DOHH2 (cell line): ENCODE data around the gene PSMD3.
A peak's percentile ranks its signal among the peaks of the same experiment; 100 is the strongest.

Experiments used
- H3F3A ChIP-seq: fragments of 200-600 bp; sonication (generic), shearing (Covaris generic); 2 replicates; pipeline ENCODE4 v1.6.0; 2016; ENCODE audit warnings: antibody characterized with exemption, mild to moderate bottlenecking; ENCODE audit not compliant: control insufficient read depth, insufficient read depth
- H3K27ac ChIP-seq: fragments of 200-600 bp; sonication (generic); 2 replicates; pipeline ENCODE4 v1.5.1; 2014; ENCODE audit warnings: low read depth, mild to moderate bottlenecking, low read length, moderate library complexity
- H3K27me3 ChIP-seq: fragments of 200-600 bp; sonication (generic); 2 replicates; pipeline ENCODE4 v1.6.1; 2014; ENCODE audit warnings: mild to moderate bottlenecking, low read length, mixed read lengths; ENCODE audit not compliant: control insufficient read depth
- H3K36me3 ChIP-seq: fragments of 200-600 bp; sonication (generic); 2 replicates; pipeline ENCODE4 v1.6.1; 2014; ENCODE audit warnings: mild to moderate bottlenecking, low read length, moderate library complexity, mixed read lengths; ENCODE audit not compliant: control insufficient read depth
- H3K4me1 ChIP-seq: fragments of 200-600 bp; sonication (generic); 2 replicates; pipeline ENCODE4 v1.6.1; 2014; ENCODE audit warnings: mild to moderate bottlenecking, low read length, mixed read lengths; ENCODE audit not compliant: control insufficient read depth
- H3K4me2 ChIP-seq: fragments of 200-600 bp; sonication (generic); 2 replicates; pipeline ENCODE4 v1.6.0; 2014; ENCODE audit warnings: mild to moderate bottlenecking, low read length, moderate library complexity
- H3K4me3 ChIP-seq: fragments of 200-600 bp; sonication (generic); 2 replicates; pipeline ENCODE4 v1.5.1; 2014; ENCODE audit warnings: mild to moderate bottlenecking, low read length, mixed read lengths
- H3K79me2 ChIP-seq: fragments of 200-600 bp; sonication (generic); 2 replicates; pipeline ENCODE4 v1.6.1; 2014; ENCODE audit warnings: mild to moderate bottlenecking, low read length, mixed read lengths; ENCODE audit not compliant: control insufficient read depth
- H3K9me2 ChIP-seq: fragments of 200-600 bp; sonication (generic); replicated peaks from 2 replicates; pipeline ENCODE4 v1.6.1; 2014; ENCODE audit warnings: mild to moderate bottlenecking, low read length, mixed read lengths; ENCODE audit not compliant: control insufficient read depth
- H3K9me3 ChIP-seq: fragments of 200-600 bp; sonication (generic); 2 replicates; pipeline ENCODE4 v1.6.1; 2014; ENCODE audit warnings: antibody characterized with exemption, low read length, mixed read lengths; ENCODE audit not compliant: control insufficient read depth, insufficient read depth
- H4K20me1 ChIP-seq: fragments of 200-600 bp; sonication (generic); 2 replicates; pipeline ENCODE4 v1.6.0; 2014; ENCODE audit warnings: low read depth, mild to moderate bottlenecking, antibody characterized with exemption, low read length, moderate library complexity; ENCODE audit not compliant: control insufficient read depth, insufficient read depth
- EZH2phosphoT487 ChIP-seq: fragments of 200-600 bp; sonication (generic); IDR thresholded peaks from 2 replicates; pipeline ENCODE4 v1.6.1; 2017; ENCODE audit warnings: borderline replicate concordance, mild to moderate bottlenecking, antibody characterized with exemption, low read length, moderate library complexity, mixed read lengths
- TF ChIP-seq, protein P1 (sequence below): fragments of 200-600 bp; sonication (generic); IDR thresholded peaks from one replicate; pipeline ENCODE4 v1.5.1; 2014; ENCODE audit warnings: antibody characterized with exemption, mild to moderate bottlenecking, low read depth, low read length; ENCODE audit not compliant: poor library complexity, severe bottlenecking

Gene PSMD3

DNA sequence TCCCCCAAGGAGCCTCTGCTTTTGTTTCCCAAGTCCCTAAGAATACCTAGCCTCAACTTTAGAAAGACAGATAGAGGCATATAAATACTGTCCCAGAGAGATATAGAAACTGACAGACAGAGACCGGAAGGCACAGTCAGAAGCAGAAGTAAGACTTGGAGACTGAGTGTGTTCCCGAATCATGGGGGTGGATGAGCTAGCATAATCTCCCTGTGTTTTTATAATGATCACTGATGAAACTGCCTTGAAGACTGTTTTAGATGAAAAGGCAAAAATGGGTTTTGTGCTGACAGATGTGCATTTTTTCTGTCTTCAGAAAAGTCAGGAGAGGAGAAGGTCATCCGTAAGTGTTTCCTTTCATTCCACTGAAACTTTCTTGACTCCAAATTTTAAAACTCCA is 8.3 kb upstream of the PSMD3 start:
- Histone ChIP-seq H4K20me1 (no peaks in the 10 kb centered on the region), H3K4me1 (peaks cover 10% of the 10 kb centered on the region), H3K9me2 (no peaks in the 10 kb centered on the region), H3K36me3 (no peaks in the 10 kb centered on the region), H3K27me3 (peaks cover 29% of the 10 kb centered on the region), H3K9me3 (no peaks in the 10 kb centered on the region), H3K79me2 (no peaks in the 10 kb centered on the region), H3K4me2 (peak overlapping the region; percentile 50; the same call in 1 of the 2 replicates), H3K4me3 (no peak overlapping the region), H3K27ac (no peak overlapping the region), H3F3A (no peaks in the 10 kb centered on the region)
- TF ChIP-seq, protein P1, sequence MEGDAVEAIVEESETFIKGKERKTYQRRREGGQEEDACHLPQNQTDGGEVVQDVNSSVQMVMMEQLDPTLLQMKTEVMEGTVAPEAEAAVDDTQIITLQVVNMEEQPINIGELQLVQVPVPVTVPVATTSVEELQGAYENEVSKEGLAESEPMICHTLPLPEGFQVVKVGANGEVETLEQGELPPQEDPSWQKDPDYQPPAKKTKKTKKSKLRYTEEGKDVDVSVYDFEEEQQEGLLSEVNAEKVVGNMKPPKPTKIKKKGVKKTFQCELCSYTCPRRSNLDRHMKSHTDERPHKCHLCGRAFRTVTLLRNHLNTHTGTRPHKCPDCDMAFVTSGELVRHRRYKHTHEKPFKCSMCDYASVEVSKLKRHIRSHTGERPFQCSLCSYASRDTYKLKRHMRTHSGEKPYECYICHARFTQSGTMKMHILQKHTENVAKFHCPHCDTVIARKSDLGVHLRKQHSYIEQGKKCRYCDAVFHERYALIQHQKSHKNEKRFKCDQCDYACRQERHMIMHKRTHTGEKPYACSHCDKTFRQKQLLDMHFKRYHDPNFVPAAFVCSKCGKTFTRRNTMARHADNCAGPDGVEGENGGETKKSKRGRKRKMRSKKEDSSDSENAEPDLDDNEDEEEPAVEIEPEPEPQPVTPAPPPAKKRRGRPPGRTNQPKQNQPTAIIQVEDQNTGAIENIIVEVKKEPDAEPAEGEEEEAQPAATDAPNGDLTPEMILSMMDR: no peak
- no peak for TF ChIP-seq EZH2phosphoT487

DNA sequence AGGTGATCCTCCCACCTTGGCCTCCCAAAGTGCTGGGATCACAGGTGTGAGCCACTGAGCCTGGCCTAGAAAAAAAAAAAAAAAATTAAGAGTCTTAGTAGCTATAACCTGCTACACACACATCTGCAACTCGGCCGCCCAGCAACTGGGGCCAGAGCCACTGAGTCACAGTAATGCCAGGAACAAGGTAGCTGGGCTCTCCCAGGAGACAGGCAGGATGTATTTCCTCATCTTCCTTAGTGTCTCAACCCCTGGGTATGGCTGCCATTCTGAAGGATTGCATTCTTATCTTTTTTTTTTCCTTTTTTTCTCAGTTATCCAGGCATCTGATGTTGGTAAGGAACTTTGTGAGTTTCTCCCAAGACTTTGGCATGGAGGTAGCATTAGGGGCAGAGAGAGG is 7.1 kb upstream of the PSMD3 start:
- Histone ChIP-seq H3K27me3 (peaks cover 28% of the 10 kb centered on the region), H3K27ac (no peak overlapping the region), H4K20me1 (no peaks in the 10 kb centered on the region), H3K4me3 (no peak overlapping the region), H3K79me2 (no peaks in the 10 kb centered on the region), H3K9me2 (no peaks in the 10 kb centered on the region), H3F3A (no peaks in the 10 kb centered on the region), H3K4me2 (no peak overlapping the region), H3K36me3 (no peaks in the 10 kb centered on the region), H3K9me3 (no peaks in the 10 kb centered on the region), H3K4me1 (peaks cover 9% of the 10 kb centered on the region)
- TF ChIP-seq, protein P1: no peak

DNA sequence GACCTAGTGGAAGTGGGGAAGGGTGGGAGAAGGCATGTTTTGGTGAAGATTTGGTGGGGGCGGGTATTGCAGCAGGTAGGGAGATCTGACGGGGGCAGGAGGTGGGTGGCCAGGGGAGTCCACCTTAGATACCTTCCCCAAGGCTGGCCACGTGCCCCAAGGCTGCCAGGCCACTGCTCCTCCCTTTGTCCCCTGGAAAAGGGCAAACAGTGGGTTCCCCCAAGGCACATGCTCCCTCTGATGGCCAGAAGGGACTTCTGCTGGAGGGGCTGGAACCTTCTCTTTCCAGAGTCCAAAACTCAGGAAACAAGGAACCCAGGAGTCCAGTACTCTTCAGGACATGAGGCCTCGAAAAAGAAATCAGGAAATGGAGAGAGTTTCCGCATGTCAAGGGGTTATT is 6.2 kb upstream of the PSMD3 start:
- H3F3A ChIP-seq: no peaks in the 10 kb centered on the region
- no peak overlapping the region for H3K4me2 ChIP-seq
- H3K27ac ChIP-seq: no peak overlapping the region
- H3K4me3 ChIP-seq: no peak overlapping the region
- no peaks in the 10 kb centered on the region for H3K9me2 ChIP-seq
- H4K20me1 ChIP-seq: no peaks in the 10 kb centered on the region
- H3K4me1 ChIP-seq: peaks cover 15% of the 10 kb centered on the region
- no peaks in the 10 kb centered on the region for H3K9me3 ChIP-seq
- H3K27me3 ChIP-seq: peaks cover 22% of the 10 kb centered on the region
- no peaks in the 10 kb centered on the region for H3K79me2 ChIP-seq
- TF ChIP-seq, protein P1: no peak
- TF ChIP-seq EZH2phosphoT487: no peak
- H3K36me3 ChIP-seq: no peaks in the 10 kb centered on the region

DNA sequence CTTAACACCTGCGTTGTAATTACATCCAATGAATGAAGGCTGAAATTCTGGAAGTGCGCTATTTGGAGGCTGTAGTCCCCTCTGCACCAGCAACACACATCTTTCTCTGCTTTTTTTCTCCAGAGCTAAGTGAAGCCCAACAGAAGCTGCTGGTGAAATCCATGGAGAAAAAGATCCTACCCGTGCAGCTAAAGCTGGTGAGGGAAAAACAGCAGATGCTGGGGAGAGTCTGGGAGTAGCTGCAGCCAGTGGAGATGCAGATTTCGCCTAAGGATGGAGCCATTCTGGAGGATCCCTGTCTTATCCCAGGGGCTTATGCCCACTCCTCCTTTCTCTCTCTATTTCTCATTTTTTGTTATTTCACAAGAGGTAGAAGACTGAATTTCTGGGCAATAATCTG is 4.8 kb upstream of the PSMD3 start:
- H3K9me2 ChIP-seq: no peaks in the 10 kb centered on the region
- H3K4me1 ChIP-seq: peaks cover 21% of the 10 kb centered on the region
- TF ChIP-seq, protein P1: no peak
- TF ChIP-seq EZH2phosphoT487: no peak
- H3K27me3 ChIP-seq: peaks cover 19% of the 10 kb centered on the region
- peaks cover under 1% of the 10 kb centered on the region; the same call in 1 of the 2 replicates for H3K36me3 ChIP-seq
- no peaks in the 10 kb centered on the region for H3K9me3 ChIP-seq
- H4K20me1 ChIP-seq: no peaks in the 10 kb centered on the region
- H3K79me2 ChIP-seq: peaks cover 1% of the 10 kb centered on the region
- H3K4me2 ChIP-seq: no peak overlapping the region
- no peaks in the 10 kb centered on the region for H3F3A ChIP-seq
- no peak overlapping the region for H3K27ac ChIP-seq
- no peak overlapping the region for H3K4me3 ChIP-seq
